Neural cell (in vitro differentiated cells): ENCODE data around the gene DBN1. TPM values are rescaled to one million over a fixed set of nuclear protein-coding genes. Genes with fewer than 3 reads are reported as not detected.

ENCODE experiments used
- H2AFZ ChIP-seq: fragments of 200-600, 300-800 bp; sonication (generic), shearing (Covaris generic); 2 replicates; pipeline ENCODE4 v1.6.0; 2014; ENCODE audit warnings: low read depth, mild to moderate bottlenecking, antibody characterized with exemption, low read length, moderate library complexity
- H3F3A ChIP-seq: fragments of 200-600 bp; shearing (Covaris generic); 2 replicates; pipeline ENCODE4 v1.6.1; 2016; ENCODE audit warnings: mild to moderate bottlenecking, moderate library complexity, mixed read lengths, antibody characterized with exemption, low read length; ENCODE audit not compliant: insufficient read depth, poor library complexity, severe bottlenecking
- H3K27ac ChIP-seq: fragments of 200-600, 300-800 bp; sonication (generic), shearing (Covaris generic); 2 replicates; pipeline ENCODE4 v1.5.1; 2014; ENCODE audit warnings: mild to moderate bottlenecking, low read length, moderate library complexity
- H3K27me3 ChIP-seq: fragments of 300-800, 200-600 bp; sonication (generic), shearing (Covaris generic); 2 replicates; pipeline ENCODE4 v1.6.0; 2014; ENCODE audit warnings: mild to moderate bottlenecking, low read depth, low read length, moderate library complexity; ENCODE audit not compliant: insufficient read depth
- H3K36me3 ChIP-seq: fragments of 300-800, 200-600 bp; sonication (generic), shearing (Covaris generic); 2 replicates; pipeline ENCODE4 v1.5.1; 2014; ENCODE audit warnings: mild to moderate bottlenecking, antibody characterized with exemption, low read length, moderate library complexity; ENCODE audit not compliant: insufficient read depth
- H3K4me2 ChIP-seq: fragments of 300-800, 200-600 bp; sonication (generic), shearing (Covaris generic); 2 replicates; pipeline ENCODE4 v1.6.0; 2014; ENCODE audit warnings: mild to moderate bottlenecking, low read length
- H3K4me3 ChIP-seq: fragments of 300-800, 200-600 bp; sonication (generic), shearing (Covaris generic); 2 replicates; pipeline ENCODE4 v1.5.1; 2014; ENCODE audit warnings: mild to moderate bottlenecking, low read length, moderate library complexity
- H3K79me2 ChIP-seq: fragments of 200-600 bp; shearing (Covaris generic); replicated peaks from 2 replicates; pipeline ENCODE4 v1.6.0; 2014; ENCODE audit warnings: mild to moderate bottlenecking, low read length, moderate library complexity; ENCODE audit not compliant: insufficient read depth
- H3K9ac ChIP-seq: fragments of 300-800, 200-600 bp; sonication (generic), shearing (Covaris generic); 2 replicates; pipeline ENCODE4 v1.6.1; 2016; ENCODE audit warnings: mild to moderate bottlenecking, low read length, mixed read lengths
- H3K9me2 ChIP-seq: fragments of 200-600 bp; shearing (Covaris generic); 2 replicates; pipeline ENCODE4 v1.6.1; 2016; ENCODE audit warnings: mild to moderate bottlenecking, low read length, mixed read lengths; ENCODE audit not compliant: insufficient read depth
- H3K9me3 ChIP-seq: fragments of 200-600, 300-800 bp; sonication (generic), shearing (Covaris generic); 2 replicates; pipeline ENCODE4 v1.6.1; 2016; ENCODE audit warnings: mild to moderate bottlenecking, mixed run types, low read length, moderate library complexity, mixed read lengths
- H4K20me1 ChIP-seq: fragments of 200-600 bp; shearing (Covaris generic); 2 replicates; pipeline ENCODE4 v1.6.1; 2016; ENCODE audit warnings: mild to moderate bottlenecking, mixed run types; ENCODE audit not compliant: insufficient read depth
- EP300 ChIP-seq: fragments of 450-650 bp; conservative IDR thresholded peaks from 2 replicates; pipeline ENCODE4 v1.6.1; 2014; ENCODE audit warnings: antibody characterized with exemption, mild to moderate bottlenecking, moderate library complexity; ENCODE audit not compliant: poor library complexity, severe bottlenecking
- EZH2 ChIP-seq: fragments of 200-600, 300-800 bp; shearing (Covaris generic), sonication (generic); IDR thresholded peaks from 2 replicates; pipeline ENCODE4 v1.6.1; 2014; ENCODE audit warnings: antibody characterized with exemption, low read length, borderline replicate concordance, mild to moderate bottlenecking; ENCODE audit not compliant: insufficient read depth, poor library complexity, severe bottlenecking
- MXI1 ChIP-seq: fragments of 450-650 bp; conservative IDR thresholded peaks from 2 replicates; pipeline ENCODE4 v1.6.1; 2014; ENCODE audit warnings: antibody characterized with exemption, mild to moderate bottlenecking; ENCODE audit not compliant: poor library complexity, severe bottlenecking
- POLR2AphosphoS5 ChIP-seq: IDR thresholded peaks from 2 replicates; pipeline ENCODE4 v1.6.1; 2012
- RAD21 ChIP-seq: fragments of 450-650 bp; conservative IDR thresholded peaks from 2 replicates; pipeline ENCODE4 v1.6.1; 2014; ENCODE audit warnings: antibody characterized with exemption, mild to moderate bottlenecking, moderate library complexity
- SMC3 ChIP-seq: fragments of 450-650 bp; conservative IDR thresholded peaks from 2 replicates; pipeline ENCODE4 v1.6.1; 2014; ENCODE audit warnings: antibody characterized with exemption, mild to moderate bottlenecking, moderate library complexity; ENCODE audit not compliant: poor library complexity
- TAF1 ChIP-seq: IDR thresholded peaks from 2 replicates; pipeline ENCODE4 v1.6.1; 2012; ENCODE audit warnings: low read depth
- polyA plus RNA-seq: library from polyadenylated mRNA; depleted of rRNA; stranded (reverse); fragments of >200 nt; gene quantifications from 2 replicates; pipeline ENCODE4 v1.2.3, GENCODE V29; 2014
- TF ChIP-seq, protein P1 (sequence below): fragments of 450-650 bp; IDR thresholded peaks from 2 replicates; pipeline ENCODE4 v1.5.1; 2014; ENCODE audit warnings: antibody characterized with exemption, mild to moderate bottlenecking, moderate library complexity; ENCODE audit not compliant: poor library complexity, severe bottlenecking
- TF ChIP-seq, protein P2 (sequence below): IDR thresholded peaks from 2 replicates; pipeline ENCODE4 v1.6.1; 2012; ENCODE audit warnings: borderline replicate concordance

The DBN1 gene
- polyA plus RNA-seq, 1 donor from 2014 or later, result 319 TPM

DNA sequence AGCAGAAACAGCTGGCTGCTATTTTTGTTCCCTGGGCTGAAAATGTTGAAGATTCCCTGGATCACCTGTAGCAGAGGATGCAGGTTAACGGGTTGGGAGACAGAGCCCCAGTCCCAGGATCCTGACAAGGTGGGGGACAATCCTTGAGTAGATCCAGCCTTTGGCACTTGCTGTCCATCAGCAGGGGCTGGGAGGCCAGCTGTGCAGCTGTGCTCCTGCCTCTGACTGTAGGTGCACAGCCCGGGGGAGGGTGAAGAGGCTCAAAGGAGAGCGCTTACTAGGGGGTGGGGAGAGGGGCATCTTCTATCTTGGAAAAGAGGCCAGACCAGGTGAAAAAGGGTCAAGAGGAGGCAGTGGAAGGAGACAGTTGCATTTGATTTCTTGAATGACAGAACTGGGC, 46.8 kb upstream of the DBN1 start:
- Histone ChIP-seq H3K27ac (no peak overlapping the region), H3K36me3 (no peaks in the 10 kb centered on the region)
- TF ChIP-seq MXI1 (no peak), RAD21 (no peak), EP300 (no peak)
- TF ChIP-seq, protein P1, sequence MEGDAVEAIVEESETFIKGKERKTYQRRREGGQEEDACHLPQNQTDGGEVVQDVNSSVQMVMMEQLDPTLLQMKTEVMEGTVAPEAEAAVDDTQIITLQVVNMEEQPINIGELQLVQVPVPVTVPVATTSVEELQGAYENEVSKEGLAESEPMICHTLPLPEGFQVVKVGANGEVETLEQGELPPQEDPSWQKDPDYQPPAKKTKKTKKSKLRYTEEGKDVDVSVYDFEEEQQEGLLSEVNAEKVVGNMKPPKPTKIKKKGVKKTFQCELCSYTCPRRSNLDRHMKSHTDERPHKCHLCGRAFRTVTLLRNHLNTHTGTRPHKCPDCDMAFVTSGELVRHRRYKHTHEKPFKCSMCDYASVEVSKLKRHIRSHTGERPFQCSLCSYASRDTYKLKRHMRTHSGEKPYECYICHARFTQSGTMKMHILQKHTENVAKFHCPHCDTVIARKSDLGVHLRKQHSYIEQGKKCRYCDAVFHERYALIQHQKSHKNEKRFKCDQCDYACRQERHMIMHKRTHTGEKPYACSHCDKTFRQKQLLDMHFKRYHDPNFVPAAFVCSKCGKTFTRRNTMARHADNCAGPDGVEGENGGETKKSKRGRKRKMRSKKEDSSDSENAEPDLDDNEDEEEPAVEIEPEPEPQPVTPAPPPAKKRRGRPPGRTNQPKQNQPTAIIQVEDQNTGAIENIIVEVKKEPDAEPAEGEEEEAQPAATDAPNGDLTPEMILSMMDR, result no peak

DNA sequence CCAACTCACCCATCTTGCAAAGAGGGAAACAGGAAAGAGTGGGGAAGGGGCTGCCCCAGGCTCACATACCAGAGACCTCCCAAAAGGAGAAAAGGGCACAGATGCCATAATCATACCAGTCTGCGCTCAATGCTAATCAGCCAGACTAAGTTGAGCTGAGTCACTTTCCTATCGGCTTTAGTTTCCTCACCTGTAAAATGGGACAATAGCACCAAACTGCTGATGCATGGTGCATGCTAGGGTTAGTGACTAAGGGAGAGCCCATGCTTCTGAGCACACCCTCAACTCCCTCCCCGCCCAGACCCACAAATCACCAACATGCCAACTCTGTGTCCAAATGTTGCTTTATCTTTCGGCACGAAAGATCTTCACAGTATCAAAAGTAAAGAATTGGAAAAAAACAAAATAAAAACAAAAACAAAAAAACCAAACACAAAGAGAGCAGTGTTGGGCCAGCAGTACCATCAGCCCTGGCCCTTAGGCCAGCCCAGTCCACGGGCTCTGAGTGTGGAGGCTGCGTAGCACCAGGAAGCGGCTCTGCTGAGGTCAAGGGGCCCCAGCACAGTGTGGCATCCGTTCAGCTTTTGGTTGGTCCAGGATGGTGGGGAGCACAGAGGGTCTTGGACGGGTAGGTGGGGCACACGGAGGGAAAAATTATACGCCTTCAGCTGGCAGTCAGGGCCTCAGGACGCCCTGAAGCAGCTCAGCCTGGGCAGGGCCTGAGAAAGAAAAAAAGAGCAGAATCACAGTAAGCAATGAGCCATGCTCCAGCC, 46.2 kb upstream of the DBN1 start:
- Histone ChIP-seq H3K9me3 (no peaks in the 10 kb centered on the region), H3K27ac (no peak overlapping the region), H3K79me2 (peaks cover 11% of the 10 kb centered on the region), H4K20me1 (no peaks in the 10 kb centered on the region), H3K9ac (no peak overlapping the region), H3K9me2 (no peaks in the 10 kb centered on the region), H2AFZ (no peak overlapping the region), H3K27me3 (no peaks in the 10 kb centered on the region), H3K36me3 (no peaks in the 10 kb centered on the region), H3K4me2 (no peak overlapping the region), H3F3A (no peaks in the 10 kb centered on the region), H3K4me3 (no peak overlapping the region)
- TF ChIP-seq RAD21 (no peak), SMC3 (no peak), TAF1 (no peak), EP300 (no peak), EZH2 (no peak), POLR2AphosphoS5 (no peak), MXI1 (no peak)
- TF ChIP-seq, protein P1, result no peak
- TF ChIP-seq, protein P2, sequence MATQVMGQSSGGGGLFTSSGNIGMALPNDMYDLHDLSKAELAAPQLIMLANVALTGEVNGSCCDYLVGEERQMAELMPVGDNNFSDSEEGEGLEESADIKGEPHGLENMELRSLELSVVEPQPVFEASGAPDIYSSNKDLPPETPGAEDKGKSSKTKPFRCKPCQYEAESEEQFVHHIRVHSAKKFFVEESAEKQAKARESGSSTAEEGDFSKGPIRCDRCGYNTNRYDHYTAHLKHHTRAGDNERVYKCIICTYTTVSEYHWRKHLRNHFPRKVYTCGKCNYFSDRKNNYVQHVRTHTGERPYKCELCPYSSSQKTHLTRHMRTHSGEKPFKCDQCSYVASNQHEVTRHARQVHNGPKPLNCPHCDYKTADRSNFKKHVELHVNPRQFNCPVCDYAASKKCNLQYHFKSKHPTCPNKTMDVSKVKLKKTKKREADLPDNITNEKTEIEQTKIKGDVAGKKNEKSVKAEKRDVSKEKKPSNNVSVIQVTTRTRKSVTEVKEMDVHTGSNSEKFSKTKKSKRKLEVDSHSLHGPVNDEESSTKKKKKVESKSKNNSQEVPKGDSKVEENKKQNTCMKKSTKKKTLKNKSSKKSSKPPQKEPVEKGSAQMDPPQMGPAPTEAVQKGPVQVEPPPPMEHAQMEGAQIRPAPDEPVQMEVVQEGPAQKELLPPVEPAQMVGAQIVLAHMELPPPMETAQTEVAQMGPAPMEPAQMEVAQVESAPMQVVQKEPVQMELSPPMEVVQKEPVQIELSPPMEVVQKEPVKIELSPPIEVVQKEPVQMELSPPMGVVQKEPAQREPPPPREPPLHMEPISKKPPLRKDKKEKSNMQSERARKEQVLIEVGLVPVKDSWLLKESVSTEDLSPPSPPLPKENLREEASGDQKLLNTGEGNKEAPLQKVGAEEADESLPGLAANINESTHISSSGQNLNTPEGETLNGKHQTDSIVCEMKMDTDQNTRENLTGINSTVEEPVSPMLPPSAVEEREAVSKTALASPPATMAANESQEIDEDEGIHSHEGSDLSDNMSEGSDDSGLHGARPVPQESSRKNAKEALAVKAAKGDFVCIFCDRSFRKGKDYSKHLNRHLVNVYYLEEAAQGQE, result no peak

More for the DNA sequence above, 46.8 kb upstream of the DBN1 start:
- Histone ChIP-seq H4K20me1 (no peaks in the 10 kb centered on the region), H3K9ac (no peak overlapping the region), H3K9me3 (no peaks in the 10 kb centered on the region), H3K4me2 (no peak overlapping the region), H3K79me2 (peaks cover 9% of the 10 kb centered on the region), H3K9me2 (no peaks in the 10 kb centered on the region), H3K4me3 (no peak overlapping the region), H2AFZ (no peak overlapping the region), H3K27me3 (no peaks in the 10 kb centered on the region), H3F3A (no peaks in the 10 kb centered on the region)
